ENCODE data around the gene DLGAP4.

DLGAP4 gene

GRCh38 chr20:36317675-36318074, 11.5 kb downstream of the DLGAP4 start:
- no peak for ATAC-seq
- no peak for TF ChIP-seq ESRRG (CRISPR knock-in tag; IDR thresholded peaks at IDR 0.05)
- TF ChIP-seq ZC3H10 (CRISPR knock-in tag; IDR thresholded peaks at IDR 0.05): no peak
- TF ChIP-seq, protein P1, sequence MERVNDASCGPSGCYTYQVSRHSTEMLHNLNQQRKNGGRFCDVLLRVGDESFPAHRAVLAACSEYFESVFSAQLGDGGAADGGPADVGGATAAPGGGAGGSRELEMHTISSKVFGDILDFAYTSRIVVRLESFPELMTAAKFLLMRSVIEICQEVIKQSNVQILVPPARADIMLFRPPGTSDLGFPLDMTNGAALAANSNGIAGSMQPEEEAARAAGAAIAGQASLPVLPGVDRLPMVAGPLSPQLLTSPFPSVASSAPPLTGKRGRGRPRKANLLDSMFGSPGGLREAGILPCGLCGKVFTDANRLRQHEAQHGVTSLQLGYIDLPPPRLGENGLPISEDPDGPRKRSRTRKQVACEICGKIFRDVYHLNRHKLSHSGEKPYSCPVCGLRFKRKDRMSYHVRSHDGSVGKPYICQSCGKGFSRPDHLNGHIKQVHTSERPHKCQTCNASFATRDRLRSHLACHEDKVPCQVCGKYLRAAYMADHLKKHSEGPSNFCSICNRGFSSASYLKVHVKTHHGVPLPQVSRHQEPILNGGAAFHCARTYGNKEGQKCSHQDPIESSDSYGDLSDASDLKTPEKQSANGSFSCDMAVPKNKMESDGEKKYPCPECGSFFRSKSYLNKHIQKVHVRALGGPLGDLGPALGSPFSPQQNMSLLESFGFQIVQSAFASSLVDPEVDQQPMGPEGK (CRISPR knock-in tag; IDR thresholded peaks at IDR 0.05; ENCODE audit: borderline replicate concordance): no peak
- no peak for TF ChIP-seq TSHZ2 (CRISPR knock-in tag; IDR thresholded peaks at IDR 0.05)
- no peak for TF ChIP-seq TCF4 (CRISPR knock-in tag; IDR thresholded peaks at IDR 0.05; ENCODE audit: borderline replicate concordance)
- TF ChIP-seq ZNF565 (CRISPR knock-in tag; conservative IDR thresholded peaks at IDR 0.05; ENCODE audit: low read depth): no peak
- no peak for TF ChIP-seq PPARA (CRISPR knock-in tag; IDR thresholded peaks at IDR 0.05; ENCODE audit: borderline replicate concordance)
- TF ChIP-seq RARB (CRISPR knock-in tag; IDR thresholded peaks at IDR 0.05): no peak

DNA sequence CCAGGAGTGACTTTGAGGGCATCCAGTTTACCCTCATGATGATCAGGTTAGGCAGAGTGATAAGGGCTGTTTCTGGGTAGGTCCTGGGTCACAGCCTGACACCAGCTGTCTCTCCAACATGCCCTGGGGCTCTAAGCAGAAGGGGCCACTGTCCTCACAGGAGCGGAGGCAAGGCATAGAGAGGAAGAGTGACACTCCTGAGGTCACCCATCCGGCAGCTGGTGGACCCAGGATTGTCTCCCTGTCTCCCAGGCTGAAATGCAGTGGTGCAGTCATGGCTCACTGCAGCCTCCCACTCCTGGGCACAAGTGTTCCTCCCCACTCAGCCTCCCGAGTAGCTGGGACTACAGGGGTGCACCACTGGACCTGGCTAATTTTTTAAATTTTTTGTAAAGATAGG, 12.0 kb downstream of the DLGAP4 start:
- TF ChIP-seq ZNF8 (CRISPR knock-in tag; IDR thresholded peaks at IDR 0.05) (no peak), ISL1 (CRISPR knock-in tag; IDR thresholded peaks at IDR 0.05) (no peak), CREB5 (CRISPR knock-in tag; IDR thresholded peaks at IDR 0.05; ENCODE audit: low read depth) (no peak), OSR1 (CRISPR knock-in tag; IDR thresholded peaks at IDR 0.05) (no peak), ZC3H10 (CRISPR knock-in tag; IDR thresholded peaks at IDR 0.05) (no peak), POU6F1 (CRISPR knock-in tag; IDR thresholded peaks at IDR 0.05; ENCODE audit: borderline replicate concordance, low read depth) (no peak), RARB (CRISPR knock-in tag; IDR thresholded peaks at IDR 0.05) (no peak), SNAI2 (CRISPR knock-in tag; IDR thresholded peaks at IDR 0.05) (no peak), ARNTL (CRISPR knock-in tag; IDR thresholded peaks at IDR 0.05; ENCODE audit: borderline replicate concordance, low read depth) (no peak), ESRRG (CRISPR knock-in tag; IDR thresholded peaks at IDR 0.05) (no peak), ZFP3 (CRISPR knock-in tag; IDR thresholded peaks at IDR 0.05) (no peak)
- ATAC-seq: no peak; the same call in 2 of the 3 replicates

DNA sequence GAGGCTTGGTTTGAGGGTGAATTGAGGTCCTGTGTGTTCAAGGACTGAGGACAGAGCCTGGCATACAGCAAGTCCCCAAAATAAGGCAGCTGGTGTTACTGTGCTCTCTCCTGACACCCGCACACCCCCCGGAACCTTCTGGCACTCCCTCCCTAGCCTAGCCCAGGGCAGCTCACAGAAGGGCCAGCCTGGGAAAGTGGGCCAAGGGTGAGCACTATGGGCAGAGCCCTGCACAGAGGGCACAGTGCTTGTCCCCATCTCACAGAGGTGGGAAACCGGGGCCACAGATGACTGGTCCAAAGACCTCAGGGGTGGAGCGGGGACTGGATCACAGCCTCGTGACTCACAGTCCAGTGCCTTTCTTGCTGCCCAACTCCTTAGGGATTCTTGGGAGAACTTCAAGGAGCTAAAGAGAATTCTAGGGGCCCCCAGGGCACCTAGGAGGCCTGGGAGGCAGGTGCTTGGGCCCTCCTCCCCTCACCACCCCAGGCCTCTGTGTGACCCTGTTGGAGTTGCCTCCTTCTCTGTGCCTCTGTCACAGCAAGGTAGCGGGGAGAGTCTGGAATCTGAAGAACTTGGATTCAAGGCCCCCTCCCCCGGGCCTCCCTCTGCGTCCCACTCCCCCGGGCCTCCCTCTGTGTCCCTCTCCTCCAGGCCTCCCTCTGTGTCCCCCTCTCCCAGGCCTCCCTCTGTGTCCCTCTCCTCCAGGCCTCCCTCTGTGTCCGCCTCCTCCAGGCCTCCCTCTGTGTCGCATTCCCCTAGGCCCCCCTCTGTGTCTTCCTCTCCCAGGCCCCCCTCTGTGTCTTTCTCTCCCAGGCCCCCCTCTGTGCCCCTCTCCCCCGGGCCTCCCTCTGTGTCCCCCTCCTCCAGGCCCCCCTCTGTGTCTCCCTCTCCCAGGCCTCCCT, 13.5 kb downstream of the DLGAP4 start:
- ATAC-seq: no peak
- TF ChIP-seq CSDC2 (CRISPR knock-in tag; IDR thresholded peaks at IDR 0.05) (no peak), POU6F1 (CRISPR knock-in tag; IDR thresholded peaks at IDR 0.05; ENCODE audit: borderline replicate concordance, low read depth) (no peak), CREB5 (CRISPR knock-in tag; IDR thresholded peaks at IDR 0.05; ENCODE audit: low read depth) (no peak), ZNF70 (CRISPR knock-in tag; IDR thresholded peaks at IDR 0.05) (no peak), ISL1 (CRISPR knock-in tag; IDR thresholded peaks at IDR 0.05) (no peak), OSR1 (CRISPR knock-in tag; IDR thresholded peaks at IDR 0.05) (no peak), ZFP30 (CRISPR knock-in tag; IDR thresholded peaks at IDR 0.05) (no peak), ESRRG (CRISPR knock-in tag; IDR thresholded peaks at IDR 0.05) (no peak), BACH2 (CRISPR knock-in tag; IDR thresholded peaks at IDR 0.05; ENCODE audit: borderline replicate concordance) (no peak), RARB (CRISPR knock-in tag; IDR thresholded peaks at IDR 0.05) (no peak), ZNF8 (CRISPR knock-in tag; IDR thresholded peaks at IDR 0.05) (no peak), TOX (CRISPR knock-in tag; IDR thresholded peaks at IDR 0.05; ENCODE audit: borderline replicate concordance) (no peak), ZC3H10 (CRISPR knock-in tag; IDR thresholded peaks at IDR 0.05) (no peak), GLIS3 (CRISPR knock-in tag; IDR thresholded peaks at IDR 0.05) (no peak), ARNTL (CRISPR knock-in tag; IDR thresholded peaks at IDR 0.05; ENCODE audit: borderline replicate concordance, low read depth) (no peak), SNAI2 (CRISPR knock-in tag; IDR thresholded peaks at IDR 0.05) (no peak)
- TF ChIP-seq, protein P2, sequence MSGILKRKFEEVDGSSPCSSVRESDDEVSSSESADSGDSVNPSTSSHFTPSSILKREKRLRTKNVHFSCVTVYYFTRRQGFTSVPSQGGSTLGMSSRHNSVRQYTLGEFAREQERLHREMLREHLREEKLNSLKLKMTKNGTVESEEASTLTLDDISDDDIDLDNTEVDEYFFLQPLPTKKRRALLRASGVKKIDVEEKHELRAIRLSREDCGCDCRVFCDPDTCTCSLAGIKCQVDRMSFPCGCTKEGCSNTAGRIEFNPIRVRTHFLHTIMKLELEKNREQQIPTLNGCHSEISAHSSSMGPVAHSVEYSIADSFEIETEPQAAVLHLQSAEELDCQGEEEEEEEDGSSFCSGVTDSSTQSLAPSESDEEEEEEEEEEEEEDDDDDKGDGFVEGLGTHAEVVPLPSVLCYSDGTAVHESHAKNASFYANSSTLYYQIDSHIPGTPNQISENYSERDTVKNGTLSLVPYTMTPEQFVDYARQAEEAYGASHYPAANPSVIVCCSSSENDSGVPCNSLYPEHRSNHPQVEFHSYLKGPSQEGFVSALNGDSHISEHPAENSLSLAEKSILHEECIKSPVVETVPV (CRISPR knock-in tag; IDR thresholded peaks at IDR 0.05): no peak

All from SK-N-SH treated with all-trans-retinoic acid at 6 μM for 48 hours (cell line).